B cell (primary cell): ENCODE results near the gene GATA1. TPM values are rescaled to one million over a fixed set of nuclear protein-coding genes. Genes with fewer than 3 reads are reported as not detected.

Source experiments
- ATAC-seq: fragments of 200-7000 bp; cut with Tn5 transposase; one replicate; pipeline ENCODE4 v1.10.0; 2021; ENCODE audit warnings: low read depth, mild to moderate bottlenecking, moderate number of reproducible peaks, moderate library complexity
- CTCF ChIA-PET: fragments of 350-600 bp; sonication (Branson Sonifier 250); formaldehyde crosslinking; loops from one replicate; lab custom pipeline; 2021; ENCODE audit warnings: antibody characterized with exemption, inconsistent platforms; lab: Charles Lee
- POLR2A ChIA-PET: fragments of 350-600 bp; sonication (Branson Sonifier 250); formaldehyde crosslinking; loops from one replicate; lab custom pipeline; 2021; ENCODE audit warnings: antibody characterized with exemption; lab: Charles Lee
- DNase-seq: peaks from one replicate; pipeline ENCODE4 v3.0.0; 2013
- H2AFZ ChIP-seq: 2 replicates; pipeline ENCODE4 v1.6.1; 2012; ENCODE audit warnings: mild to moderate bottlenecking, low read depth, low read length; ENCODE audit not compliant: insufficient read depth, poor library complexity, severe bottlenecking
- H3K27ac ChIP-seq, 2 donors: 1 replicate in 1 of 2; 2 replicates in 1 of 2; pipeline ENCODE4 v1.5.1; 2012 to 2013; ENCODE audit warnings: low read length in 2 of 2, mild to moderate bottlenecking in 2 of 2, moderate library complexity in 1 of 2
- H3K27me3 ChIP-seq, 4 experiments: fragments of 200-600 bp in 1 of 4; sonication (generic) in 1 of 4; replicated peaks in 1 of 4; 1 replicate in 2 of 4; 2 replicates in 2 of 4; pipeline versions ENCODE4 v1.6.1 to v1.7.0; 2013 to 2016; ENCODE audit warnings: low read length in 3 of 4, mild to moderate bottlenecking in 2 of 4, mixed read lengths in 1 of 4, moderate library complexity in 1 of 4; ENCODE audit not compliant: insufficient read depth in 4 of 4, control insufficient read depth in 3 of 4; ENCODE audit errors: control extremely low read depth in 1 of 4
- H3K36me3 ChIP-seq, 2 experiments: replicated peaks in 1 of 2; 1 replicate in 1 of 2; 2 replicates in 1 of 2; pipeline versions ENCODE4 v1.6.1 to v1.7.1; 2013; ENCODE audit warnings: low read length in 1 of 2; ENCODE audit not compliant: insufficient read depth in 2 of 2, control insufficient read depth in 1 of 2; ENCODE audit errors: control extremely low read depth in 1 of 2, extremely low read depth in 1 of 2
- H3K4me1 ChIP-seq, 2 donors: fragments of 200-600 bp in 1 of 2; sonication (generic) in 1 of 2; 1 replicate in 1 of 2; 2 replicates in 1 of 2; pipeline versions ENCODE4 v1.5.1 to v1.6.1; 2013 to 2017; ENCODE audit warnings: low read length in 2 of 2; ENCODE audit not compliant: control insufficient read depth in 2 of 2, insufficient read depth in 2 of 2
- H3K4me2 ChIP-seq: replicated peaks from 2 replicates; pipeline ENCODE3; 2012; ENCODE audit warnings: mild to moderate bottlenecking, low read depth, low read length; ENCODE audit not compliant: poor library complexity, severe bottlenecking
- H3K4me3 ChIP-seq, 5 experiments: fragments of 200-600 bp in 1 of 5; sonication (generic) in 1 of 5; 1 replicate in 3 of 5; 2 replicates in 2 of 5; pipeline versions ENCODE4 v1.5.1 to v1.7.0; 2011 to 2016; ENCODE audit warnings: low read length in 4 of 5, mild to moderate bottlenecking in 4 of 5, low read depth in 2 of 5, control low read depth in 1 of 5, moderate library complexity in 1 of 5; ENCODE audit not compliant: insufficient read depth in 1 of 5; ENCODE audit errors: control extremely low read depth in 1 of 5, extremely low read depth in 1 of 5
- H3K79me2 ChIP-seq: fragments of 200-600 bp; sonication (generic); one replicate; pipeline ENCODE4 v1.6.0; 2016; ENCODE audit warnings: low read length; ENCODE audit not compliant: control insufficient read depth, insufficient read depth
- H3K9ac ChIP-seq: fragments of 200-600 bp; sonication (generic); 2 replicates; pipeline ENCODE4 v1.6.1; 2017; ENCODE audit warnings: mild to moderate bottlenecking, low read length, moderate library complexity
- H3K9me3 ChIP-seq, 3 donors: one replicate each; pipeline versions ENCODE4 v1.6.1 to v1.7.1; 2013; ENCODE audit warnings: low read length in 2 of 3; ENCODE audit not compliant: control insufficient read depth in 2 of 3, insufficient read depth in 1 of 3; ENCODE audit errors: control extremely low read depth in 1 of 3
- H4K20me1 ChIP-seq: 2 replicates; pipeline ENCODE4 v1.6.0; 2012; ENCODE audit warnings: mild to moderate bottlenecking, low read length; ENCODE audit not compliant: insufficient read depth, control insufficient read depth, poor library complexity, severe bottlenecking
- H3K27ac Mint-ChIP-seq: one replicate; pipeline ENCODE4 v1.8.0; 2021; ENCODE audit warnings: mixed read lengths
- H3K27me3 Mint-ChIP-seq: one replicate; pipeline ENCODE4 v1.8.0; 2021; ENCODE audit warnings: mixed read lengths
- H3K4me1 Mint-ChIP-seq: one replicate; pipeline ENCODE4 v1.8.0; 2021; ENCODE audit warnings: mixed read lengths
- H3K4me3 Mint-ChIP-seq: one replicate; pipeline ENCODE4 v1.8.0; 2021; ENCODE audit warnings: mixed read lengths
- H3K9me3 Mint-ChIP-seq: one replicate; pipeline ENCODE4 v1.8.0; 2022; ENCODE audit warnings: mixed read lengths; ENCODE audit not compliant: insufficient read depth
- CTCF ChIP-seq: fragments of 200-600 bp; IDR thresholded peaks from one replicate; pipeline ENCODE4 v1.8.0; 2022; ENCODE audit warnings: antibody characterized with exemption, mild to moderate bottlenecking
- EZH2 ChIP-seq: IDR thresholded peaks from 2 replicates; pipeline ENCODE4 v1.6.1; 2012; ENCODE audit warnings: borderline replicate concordance, low read depth, mild to moderate bottlenecking, moderate library complexity, low read length; ENCODE audit not compliant: insufficient read depth, poor library complexity, severe bottlenecking
- WGBS: methylation state at CpG from one replicate; pipeline ENCODE4 v1.1.5; 2013; ENCODE audit warnings: missing lambda C conversion rate; ENCODE audit not compliant: insufficient coverage; 5-methylcytosine and 5-hydroxymethylcytosine counted together
- intact Hi-C: fragments of 100-400 bp; cut with micrococcal nuclease; formaldehyde crosslinking; loops from one replicate; pipeline ENCODE4 v1.10.0; 2022
- polyA plus RNA-seq: library from polyadenylated mRNA; depleted of rRNA; stranded (reverse); fragments of >200 nt; gene quantifications from 2 replicates; pipeline ENCODE4 v1.2.3, GENCODE V29; 2012
- total RNA-seq, 2 donors: library from RNA; stranded (reverse); fragments of 120-200 nt in 1 of 2; gene quantifications; 1 replicate in 1 of 2; 2 replicates in 1 of 2; pipeline versions ENCODE4 v1.2.3 to v1.2.4, GENCODE V29; 2013 to 2022

Gene GATA1
- total and polyA plus RNA-seq, 2 donors (not counting 1 experiment from before 2014, with no cell fraction given), result not detected

- Histone ChIP-seq H3K4me2 (no peak overlapping the region), H3K36me3 (no peaks in the 10 kb centered on the region), H3K27ac (no peak overlapping the region), H3K27me3 (no peaks in the 10 kb centered on the region), H3K4me3 (no peak overlapping the region), H4K20me1 (no peaks in the 10 kb centered on the region), H2AFZ (no peak overlapping the region), H3K9me3 (no peaks in the 10 kb centered on the region), H3K9ac (no peak overlapping the region), H3K4me1 (no peaks in the 10 kb centered on the region), H3K79me2 (no peaks in the 10 kb centered on the region)
- WGBS, result 90% methylated on average over 5 of the region's 8 CpGs
- CTCF ChIA-PET, result no interaction called here
- H3K27ac Mint-ChIP-seq, result no peak overlapping the region
- POLR2A ChIA-PET, result no interaction called here
- no peaks in the 10 kb centered on the region for H3K9me3 Mint-ChIP-seq
- ATAC-seq (no peak), DNase-seq (no peak)
- H3K27me3 Mint-ChIP-seq, result no peaks in the 10 kb centered on the region
- intact Hi-C loops, result no loop called here
- H3K4me1 Mint-ChIP-seq, result no peaks in the 10 kb centered on the region
- TF ChIP-seq EZH2 (no peak), CTCF (no peak)
- H3K4me3 Mint-ChIP-seq, result no peak overlapping the region
Measured at GRCh38 chrX:48747415-48748016, 38.9 kb upstream of the GATA1 start.

GRCh38 chrX:48749182-48749581 is 37.2 kb upstream of the GATA1 start:
- Histone ChIP-seq H4K20me1 (no peaks in the 10 kb centered on the region), H3K27me3 (no peaks in the 10 kb centered on the region), H3K79me2 (no peaks in the 10 kb centered on the region), H3K27ac (no peak overlapping the region), H2AFZ (no peak overlapping the region), H3K4me2 (no peak overlapping the region), H3K9me3 (no peaks in the 10 kb centered on the region), H3K4me3 (no peak overlapping the region), H3K4me1 (no peaks in the 10 kb centered on the region), H3K36me3 (no peaks in the 10 kb centered on the region), H3K9ac (no peak overlapping the region)
- ATAC-seq (no peak), DNase-seq (no peak)
- no peaks in the 10 kb centered on the region for H3K27me3 Mint-ChIP-seq
- H3K27ac Mint-ChIP-seq, result no peak overlapping the region
- ChIA-PET CTCF (no interaction called here), POLR2A (no interaction called here)
- H3K4me3 Mint-ChIP-seq, result no peak overlapping the region
- intact Hi-C loops, result no loop called here
- no CpG with 5 or more reads among the region's 5 CpGs for WGBS
- no peak for TF ChIP-seq CTCF
- TF ChIP-seq EZH2, result no peak
- H3K4me1 Mint-ChIP-seq, result no peaks in the 10 kb centered on the region
- no peaks in the 10 kb centered on the region for H3K9me3 Mint-ChIP-seq
